ENCODE measurements around the gene HPS5.
"Not testable (repeated sequence)": the region's sequence is repeated elsewhere in the genome, so short reads cannot be mapped to it uniquely, and the experiment has no call there.

HPS5 gene

DNA sequence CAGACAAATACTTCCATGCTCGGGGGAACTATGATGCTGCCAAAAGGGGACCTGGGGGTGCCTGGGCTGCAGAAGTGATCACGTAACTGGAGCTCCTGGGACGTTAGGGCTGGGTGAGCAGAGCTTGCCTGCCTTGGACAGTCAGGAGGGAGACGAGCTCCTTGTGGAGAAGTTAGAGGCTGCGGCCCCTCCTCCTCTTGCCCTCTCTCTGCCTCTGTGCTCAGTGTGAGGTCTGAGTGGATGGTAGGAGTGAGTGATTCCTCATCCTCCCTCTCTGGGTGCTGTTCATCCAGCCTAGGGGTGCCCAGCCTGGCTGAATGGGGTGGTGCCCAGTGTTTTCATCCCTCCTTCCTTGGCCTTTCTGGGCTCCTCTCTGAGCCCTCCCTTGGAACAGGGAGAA, 52.7 kb downstream of the HPS5 start:
- not testable (repeated sequence) for DNase-seq

DNA sequence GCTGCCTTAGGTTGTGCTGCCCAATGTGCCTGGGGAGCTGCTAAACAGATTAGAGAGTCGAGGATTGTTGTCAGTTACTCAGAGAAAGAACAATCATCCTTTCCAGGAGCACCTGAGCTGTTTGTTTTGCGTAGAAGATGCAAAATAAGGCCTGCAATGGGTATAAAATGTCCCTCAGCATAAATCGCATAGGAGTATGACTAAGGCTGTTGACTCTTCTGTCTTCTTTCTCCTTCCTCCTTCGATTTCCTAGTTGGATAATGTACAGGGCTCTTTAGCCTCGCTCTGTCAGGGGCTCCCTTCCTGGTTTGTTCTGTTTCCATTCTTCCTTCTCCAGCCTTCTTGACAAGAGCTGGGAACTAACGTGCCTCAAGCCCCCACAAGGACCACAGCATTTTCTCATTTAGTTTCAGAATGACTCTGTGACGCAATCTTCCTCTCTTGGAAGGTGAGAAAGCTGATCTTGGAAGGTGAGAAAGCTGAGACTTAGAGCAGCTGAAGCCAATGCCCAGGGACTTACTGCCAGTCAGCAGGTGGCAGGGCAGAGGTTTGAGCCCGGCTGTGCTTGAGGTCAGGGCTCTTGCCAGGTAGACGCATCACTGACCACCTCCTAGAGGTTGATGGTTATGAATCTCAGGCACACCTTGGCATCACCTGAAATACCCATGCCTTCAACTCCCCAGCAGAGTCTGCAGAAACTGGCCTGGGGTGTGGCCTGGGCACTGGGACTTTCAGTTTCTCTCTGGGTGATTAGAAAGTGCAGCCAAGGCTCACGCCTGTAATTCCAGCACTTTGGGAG, 54.4 kb downstream of the HPS5 start:
- DNase-seq = not testable (repeated sequence)

DNA sequence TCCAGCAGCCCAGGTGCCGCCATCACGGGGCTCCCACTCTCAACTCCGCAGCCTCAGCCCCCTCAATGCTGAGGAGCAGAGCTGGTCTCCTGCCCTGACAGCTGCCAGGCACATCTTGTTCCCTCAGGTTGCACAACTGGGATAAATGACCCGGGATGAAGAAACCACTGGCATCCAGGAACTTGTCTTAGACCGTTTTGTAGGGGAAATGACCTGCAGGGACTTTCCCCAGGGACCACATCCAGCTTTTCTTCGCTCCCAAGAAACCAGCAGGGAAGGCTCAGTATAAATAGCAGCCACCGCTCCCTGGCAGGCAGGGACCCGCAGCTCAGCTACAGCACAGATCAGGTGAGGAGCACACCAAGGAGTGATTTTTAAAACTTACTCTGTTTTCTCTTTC, 56.0 kb downstream of the HPS5 start, which contains the start of gene SAA1:
SAA1 (plus strand) TSS at position 316 of the 400 bp plus-strand sequence. CDS start 624 bp downstream, outside the sequence.
- DNase-seq = no peak

DNA sequence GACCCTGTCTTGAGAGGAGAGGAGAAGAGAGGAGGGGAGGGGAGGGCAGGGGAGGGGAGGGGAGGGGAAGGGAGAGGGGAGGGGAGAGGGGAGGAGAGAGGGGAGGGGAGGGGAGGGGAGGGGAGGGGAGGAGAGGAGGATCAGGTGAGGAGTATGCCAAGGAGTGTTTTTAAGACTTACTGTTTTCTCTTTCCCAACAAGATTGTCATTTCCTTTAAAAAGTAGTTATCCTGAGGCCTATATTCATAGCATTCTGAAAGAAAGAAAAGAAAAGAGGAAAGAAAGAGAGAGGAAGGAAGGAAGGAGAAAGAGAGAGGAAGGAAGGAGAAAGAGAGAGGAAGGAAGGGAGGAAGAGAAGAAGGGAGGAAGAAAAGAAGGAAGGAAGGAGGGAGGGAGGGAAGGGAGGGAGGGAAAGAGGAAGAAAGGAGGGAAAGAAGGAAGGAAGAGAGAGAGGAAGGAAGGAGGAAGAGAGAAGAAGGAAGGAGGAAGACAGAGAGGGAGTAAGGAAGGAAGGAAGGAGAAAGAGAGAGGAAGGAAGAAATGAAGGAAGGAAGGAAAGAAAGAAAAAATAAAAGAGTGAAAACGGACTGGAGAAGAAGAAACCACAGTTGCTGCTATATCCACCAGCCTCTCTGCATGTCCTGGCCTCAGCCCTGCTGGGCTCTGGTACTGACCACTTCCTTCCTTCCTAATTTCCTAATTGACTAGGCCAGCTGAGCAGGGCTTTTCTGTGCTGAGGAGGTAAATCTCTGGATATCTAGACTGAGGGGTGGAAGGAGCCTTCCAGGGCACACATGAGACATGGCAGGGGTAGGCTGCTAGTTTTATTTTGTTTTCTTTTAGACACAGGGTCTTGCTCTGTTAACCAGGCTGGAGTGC, 57.0 kb downstream of the HPS5 start:
- DNase-seq = no peak

DNA sequence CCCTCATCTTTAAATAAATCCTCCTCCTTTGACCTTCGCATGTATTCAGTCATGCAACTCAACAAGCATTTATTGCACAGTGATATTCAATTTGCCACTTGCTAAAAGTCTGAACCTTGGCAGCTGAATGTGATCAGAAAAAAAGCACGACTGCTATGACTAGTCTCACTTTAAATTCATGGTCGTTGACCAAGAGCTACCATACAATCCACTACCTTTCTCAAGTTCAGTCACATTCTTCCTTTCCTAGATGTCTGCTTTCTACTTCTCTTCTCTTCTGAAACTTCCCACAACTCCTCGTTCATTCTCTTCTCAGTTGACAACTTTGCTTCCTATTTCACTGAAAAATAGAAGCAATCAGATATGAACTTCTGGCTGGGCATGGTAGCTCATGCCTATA, 57.9 kb downstream of the HPS5 start:
- DNase-seq = no peak

DNA sequence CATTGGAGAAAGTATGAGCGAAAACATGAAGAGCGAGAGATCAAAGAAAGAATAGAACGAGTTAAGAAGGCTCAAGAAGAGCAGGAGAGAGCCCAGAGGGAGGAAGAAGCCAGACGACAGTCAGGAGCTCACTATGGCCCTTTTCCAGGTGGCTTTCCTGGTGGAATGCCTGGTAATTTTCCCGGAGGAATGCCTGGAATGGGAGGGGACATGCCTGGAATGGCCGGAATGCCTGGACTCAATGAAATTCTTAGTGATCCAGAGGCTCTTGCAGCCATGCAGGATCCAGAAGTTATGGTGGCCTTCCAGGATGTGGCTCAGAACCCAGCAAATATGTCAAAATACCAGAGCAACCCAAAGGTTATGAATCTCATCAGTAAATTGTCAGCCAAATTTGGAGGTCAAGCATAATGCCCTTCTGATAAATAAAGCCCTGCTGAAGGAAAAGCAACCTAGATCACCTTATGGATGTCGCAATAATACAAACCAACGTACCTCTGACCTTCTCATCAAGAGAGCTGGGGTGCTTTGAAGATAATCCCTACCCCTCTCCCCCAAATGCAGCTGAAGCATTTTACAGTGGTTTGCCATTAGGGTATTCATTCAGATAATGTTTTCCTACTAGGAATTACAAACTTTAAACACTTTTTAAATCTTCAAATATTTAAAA, 59.1 kb downstream of the HPS5 start:
- DNase-seq = not testable (repeated sequence)

DNA sequence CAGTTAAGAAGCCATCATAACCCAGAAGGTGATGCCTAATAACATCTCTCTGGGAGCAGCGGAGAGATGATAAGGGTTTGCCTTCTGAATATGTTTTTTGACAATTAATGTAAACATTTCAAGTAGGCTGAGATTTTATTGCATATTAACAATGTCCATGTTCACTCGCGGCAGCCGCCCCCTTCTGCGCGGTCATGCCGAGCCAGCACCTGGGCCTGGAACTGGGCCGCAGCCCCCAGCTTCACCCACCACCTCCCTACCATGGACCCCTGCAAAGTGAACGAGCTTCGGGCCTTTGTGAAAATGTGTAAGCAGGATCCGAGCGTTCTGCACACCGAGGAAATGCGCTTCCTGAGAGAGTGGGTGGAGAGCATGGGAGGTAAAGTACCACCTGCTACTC, 60.2 kb downstream of the HPS5 start:
- DNase-seq = no peak

DNA sequence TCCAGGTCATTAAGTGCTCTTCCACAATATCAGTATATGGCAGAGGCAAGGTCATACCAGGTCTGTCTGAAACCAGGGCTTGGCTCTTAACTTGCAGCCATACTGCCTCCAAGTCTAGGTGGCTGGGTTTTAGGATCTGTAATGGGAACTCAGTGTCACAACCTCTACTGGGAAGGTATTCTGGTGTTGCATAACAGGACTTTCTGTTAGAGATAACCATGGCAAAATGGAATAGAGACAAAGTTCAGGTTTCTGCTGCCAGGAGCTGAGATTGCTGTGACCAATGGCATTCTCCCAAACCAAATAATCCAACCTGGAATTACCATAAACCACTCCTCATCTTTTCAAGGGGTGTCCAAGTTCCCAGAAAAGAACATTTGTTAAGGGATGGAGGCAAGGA, 62.7 kb downstream of the HPS5 start:
- DNase-seq = no peak

DNA sequence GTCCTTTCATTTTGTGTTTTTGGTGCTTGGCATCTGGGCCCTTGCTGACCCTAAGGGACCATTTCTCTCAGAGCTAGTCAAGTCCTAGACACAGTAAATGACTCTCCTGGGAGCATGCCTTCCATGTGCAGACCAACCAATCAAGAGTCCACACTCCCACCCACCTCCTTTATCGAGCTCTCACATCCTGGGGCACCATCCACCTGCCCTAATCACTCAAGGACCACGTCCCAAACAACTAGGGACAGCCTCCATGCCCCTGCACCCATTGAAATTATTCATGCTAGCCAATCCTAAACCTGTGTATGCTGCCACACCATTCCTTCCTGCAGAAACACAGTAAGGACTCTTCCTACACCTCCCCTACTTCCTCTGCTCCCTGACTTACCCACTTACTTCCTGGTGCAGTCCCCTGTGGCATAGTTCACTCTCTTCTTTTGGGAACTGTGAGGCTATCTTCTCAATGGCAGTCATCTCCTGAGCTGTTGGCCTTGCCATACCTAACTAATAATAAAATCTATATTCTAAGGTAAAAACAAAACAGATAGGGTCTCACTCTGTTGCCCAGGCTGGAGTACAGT, 67.1 kb downstream of the HPS5 start:
- DNase-seq = no peak

DNA sequence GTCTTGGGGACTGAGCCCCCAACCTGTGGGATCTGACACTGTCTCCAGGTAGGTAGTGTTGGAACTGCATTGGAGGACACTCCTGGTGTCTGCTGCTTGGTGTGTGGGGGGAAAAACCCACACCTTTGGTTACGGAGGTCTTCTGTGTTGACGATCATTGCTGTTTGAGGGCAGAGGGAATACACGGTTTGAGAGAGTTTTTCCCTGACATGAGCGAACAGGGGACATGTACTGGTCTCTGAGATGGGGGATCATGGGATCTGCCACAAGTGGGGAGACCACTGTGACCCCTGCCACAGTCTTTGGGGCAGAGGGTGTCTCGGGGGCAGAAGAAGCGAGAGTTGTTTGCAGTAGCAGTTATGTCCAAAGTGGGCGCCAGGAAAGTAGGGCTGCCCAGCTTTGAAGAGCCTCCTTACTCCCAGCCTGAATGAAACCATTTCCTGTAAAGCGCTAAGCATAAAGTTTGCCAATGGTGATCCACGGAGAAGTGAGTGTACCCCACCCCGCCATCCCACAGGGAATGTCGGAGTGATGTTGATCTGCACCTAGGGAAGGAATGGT, 68.1 kb downstream of the HPS5 start:
- DNase-seq = peak in 1 of 2 experiments; percentile 1

DNA sequence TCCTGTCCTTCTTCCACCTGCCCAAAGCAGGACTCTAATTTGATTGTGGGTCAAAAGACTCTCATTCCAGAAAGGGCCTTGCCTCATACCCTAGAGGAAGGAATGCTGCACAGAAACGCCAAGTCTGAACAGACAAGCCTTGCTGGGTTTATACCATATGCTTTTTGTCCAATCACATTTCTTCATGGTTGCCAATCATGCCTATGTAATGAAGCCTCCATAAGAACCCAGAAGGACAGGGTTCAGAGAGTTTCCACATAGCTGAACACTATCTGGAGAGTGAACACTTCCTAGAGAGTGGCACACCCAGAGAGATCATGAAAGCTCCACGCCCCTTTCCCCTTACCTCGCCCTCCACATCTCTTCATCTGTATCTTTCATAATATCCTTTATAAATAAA, 68.7 kb downstream of the HPS5 start:
- DNase-seq = no peak

DNA sequence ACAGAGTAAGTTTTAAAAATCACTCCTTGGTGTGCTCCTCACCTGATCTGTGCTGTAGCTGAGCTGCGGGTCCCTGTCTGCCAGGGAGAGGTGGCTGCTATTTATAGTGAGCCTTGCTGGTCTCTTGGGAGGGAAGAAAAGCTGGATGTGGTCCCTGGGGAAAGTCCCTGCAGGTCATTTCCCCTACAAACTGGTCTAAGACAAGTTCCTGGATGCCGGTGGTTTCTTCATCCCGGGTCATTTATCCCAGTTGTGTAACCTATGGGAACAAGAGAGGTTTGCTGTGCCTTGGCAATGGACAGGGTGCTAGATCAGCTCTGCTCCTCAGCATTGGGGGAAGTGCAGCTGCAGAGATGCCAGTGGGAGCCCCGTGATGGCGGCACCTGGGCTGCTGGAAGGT, 73.4 kb downstream of the HPS5 start, which contains the start of gene SAA2:
SAA2 (minus strand) TSS at position 108 of the 400 bp plus-strand sequence. CDS start 657 bp downstream, outside the sequence.
- no peak for DNase-seq

DNA sequence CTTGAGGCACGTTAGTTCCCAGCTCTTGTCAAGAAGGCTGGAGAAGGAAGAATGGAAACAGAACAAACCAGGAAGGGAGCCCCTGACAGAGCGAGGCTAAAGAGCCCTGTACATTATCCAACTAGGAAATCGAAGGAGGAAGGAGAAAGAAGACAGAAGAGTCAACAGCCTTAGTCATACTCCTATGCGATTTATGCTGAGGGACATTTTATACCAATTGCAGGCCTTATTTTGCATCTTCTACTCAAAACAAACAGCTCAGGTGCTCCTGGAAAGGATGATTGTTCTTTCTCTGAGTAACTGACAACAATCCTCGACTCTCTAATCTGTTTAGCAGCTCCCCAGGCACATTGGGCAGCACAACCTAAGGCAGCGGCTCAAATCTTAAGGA, 74.8 kb downstream of the HPS5 start:
- DNase-seq = not testable (repeated sequence)

DNA sequence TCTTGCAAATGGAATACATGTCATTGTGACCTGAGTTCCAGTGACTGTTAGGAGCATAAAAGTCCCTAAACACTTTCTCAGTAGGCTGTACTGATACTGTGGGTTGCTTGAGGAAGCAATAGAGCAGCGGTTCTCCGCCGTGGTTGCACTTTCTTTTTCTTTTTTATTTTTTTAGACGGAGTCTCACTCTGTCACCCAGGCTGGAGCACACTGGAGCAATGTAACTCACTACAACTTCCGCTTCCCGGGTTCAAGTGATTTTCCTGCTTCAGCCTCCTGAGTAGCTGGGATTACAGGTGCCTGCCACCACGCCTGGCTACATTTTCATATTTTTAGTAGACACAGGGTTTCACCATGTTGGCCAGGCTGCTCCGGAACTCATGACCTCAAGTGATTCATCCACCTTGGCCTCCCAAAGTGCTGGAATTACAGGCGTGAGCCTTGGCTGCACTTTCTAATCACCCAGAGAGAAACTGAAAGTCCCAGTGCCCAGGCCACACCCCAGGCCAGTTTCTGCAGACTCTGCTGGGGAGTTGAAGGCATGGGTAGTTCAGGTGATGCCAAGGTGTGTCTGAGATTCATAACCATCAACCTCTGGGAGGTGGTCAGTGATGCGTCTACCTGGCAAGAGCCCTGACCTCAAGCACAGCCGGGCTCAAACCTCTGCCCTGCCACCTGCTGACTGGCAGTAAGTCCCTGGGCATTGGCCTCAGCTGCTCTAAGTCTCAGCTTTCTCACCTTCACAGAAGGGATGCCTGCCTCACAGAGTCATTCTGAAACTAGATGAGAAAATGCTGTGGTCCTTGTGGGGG, 75.4 kb downstream of the HPS5 start:
- DNase-seq = peak; percentile 44 to 51

DNA sequence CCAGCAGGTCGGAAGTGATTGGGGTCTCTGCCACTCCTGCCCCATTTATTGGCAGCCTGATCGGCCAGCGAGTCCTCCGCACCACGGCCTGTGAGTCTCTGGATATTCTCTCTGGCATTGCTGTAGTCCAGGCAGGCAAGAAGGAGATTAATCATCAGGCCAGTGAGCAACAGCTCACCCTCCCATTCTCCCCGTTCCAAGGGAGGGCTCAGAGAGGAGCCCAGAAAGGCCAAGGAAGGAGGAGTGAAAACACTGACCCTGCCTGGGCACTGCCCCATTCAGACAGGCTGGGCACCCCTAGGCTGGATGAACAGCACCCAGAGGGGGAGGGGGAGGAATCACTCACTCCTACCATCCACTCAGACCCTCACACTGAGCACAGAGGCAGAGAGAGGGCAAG, 76.5 kb downstream of the HPS5 start:
- no peak for DNase-seq

DNA sequence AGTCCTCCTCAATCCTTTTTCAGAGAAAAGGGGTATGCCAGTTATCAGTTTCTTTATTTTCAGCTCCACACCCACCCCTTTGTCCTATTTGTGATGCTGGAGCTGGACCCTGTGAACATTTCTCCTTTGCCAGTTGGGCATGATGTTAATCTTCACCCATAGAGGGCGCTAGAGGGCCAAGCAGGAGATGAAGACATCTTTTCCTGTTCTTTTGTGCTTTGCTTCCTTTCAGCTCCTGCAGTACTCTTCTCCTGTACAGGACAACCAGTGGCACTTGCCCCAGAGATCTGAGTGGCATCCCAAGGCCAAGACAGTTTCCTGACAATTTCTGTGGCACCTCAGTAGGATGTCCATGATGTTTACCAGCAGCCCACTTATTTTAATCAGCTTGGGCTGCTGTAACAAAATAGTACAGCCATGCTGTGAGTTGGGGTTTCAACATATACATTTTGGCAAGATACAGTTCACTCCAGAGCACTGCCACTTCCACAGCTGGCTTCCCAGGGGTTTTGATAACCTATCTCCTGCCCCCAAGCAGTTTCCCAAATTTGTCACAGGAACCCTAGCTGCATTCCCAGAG, 78.1 kb downstream of the HPS5 start:
- peak; percentile 68 to 73 for DNase-seq

DNA sequence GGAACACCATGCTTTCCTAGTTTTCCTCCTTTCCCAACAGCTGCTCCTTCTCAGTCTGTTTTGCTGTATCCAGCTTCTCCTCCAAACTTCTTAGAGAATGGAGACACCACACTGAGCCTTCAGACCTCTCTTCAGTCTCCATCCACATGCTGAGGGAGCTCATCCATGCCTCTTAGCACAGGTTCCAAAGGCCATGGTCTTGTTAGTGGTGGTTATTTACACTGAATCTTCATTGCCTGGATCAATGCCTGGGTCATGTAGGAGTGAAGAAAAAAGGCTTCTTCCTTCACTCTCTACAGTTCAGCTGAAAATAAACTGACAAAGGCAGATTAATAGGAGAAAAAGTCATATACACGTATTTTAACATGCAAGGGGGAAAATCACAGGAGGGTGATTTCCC, 82.3 kb downstream of the HPS5 start:
- no peak for DNase-seq

DNA sequence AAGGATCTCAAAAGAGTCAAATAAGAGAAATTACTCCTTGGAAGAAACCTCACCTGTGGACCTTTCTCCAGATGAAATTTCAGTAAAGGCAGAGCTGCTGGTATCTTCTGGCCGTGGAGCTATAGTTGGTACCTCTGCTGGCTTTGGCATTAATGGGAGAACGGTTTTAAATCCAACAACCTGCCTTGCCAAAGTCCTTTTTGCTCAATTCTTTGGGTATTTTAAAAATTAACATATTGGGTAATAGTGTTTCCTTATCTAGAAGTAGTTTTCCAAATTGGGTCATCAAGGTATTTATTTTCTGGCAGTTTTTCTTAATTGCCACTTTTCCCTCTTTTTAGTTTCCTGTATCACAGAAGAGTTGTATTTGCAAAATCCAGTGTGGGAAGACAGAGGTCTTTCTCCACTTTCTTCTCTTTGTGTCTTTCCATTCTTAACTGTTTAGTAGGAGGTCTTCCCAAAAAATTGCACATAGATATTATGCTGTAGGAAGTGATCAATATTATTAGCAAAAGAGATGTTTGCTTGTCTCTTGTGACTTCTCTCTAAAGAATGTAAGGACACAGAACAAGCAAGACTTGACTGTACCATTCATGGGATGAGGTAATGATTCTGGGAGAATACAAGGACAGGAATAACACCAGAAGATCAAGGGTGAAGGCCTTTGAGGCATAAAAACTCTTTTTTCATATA, 85.1 kb downstream of the HPS5 start, which contains the start of gene SAA4:
SAA4 (minus strand) TSS at position 139 of the 693 bp plus-strand sequence. CDS start 876 bp downstream, outside the sequence.
- DNase-seq = no peak

DNA sequence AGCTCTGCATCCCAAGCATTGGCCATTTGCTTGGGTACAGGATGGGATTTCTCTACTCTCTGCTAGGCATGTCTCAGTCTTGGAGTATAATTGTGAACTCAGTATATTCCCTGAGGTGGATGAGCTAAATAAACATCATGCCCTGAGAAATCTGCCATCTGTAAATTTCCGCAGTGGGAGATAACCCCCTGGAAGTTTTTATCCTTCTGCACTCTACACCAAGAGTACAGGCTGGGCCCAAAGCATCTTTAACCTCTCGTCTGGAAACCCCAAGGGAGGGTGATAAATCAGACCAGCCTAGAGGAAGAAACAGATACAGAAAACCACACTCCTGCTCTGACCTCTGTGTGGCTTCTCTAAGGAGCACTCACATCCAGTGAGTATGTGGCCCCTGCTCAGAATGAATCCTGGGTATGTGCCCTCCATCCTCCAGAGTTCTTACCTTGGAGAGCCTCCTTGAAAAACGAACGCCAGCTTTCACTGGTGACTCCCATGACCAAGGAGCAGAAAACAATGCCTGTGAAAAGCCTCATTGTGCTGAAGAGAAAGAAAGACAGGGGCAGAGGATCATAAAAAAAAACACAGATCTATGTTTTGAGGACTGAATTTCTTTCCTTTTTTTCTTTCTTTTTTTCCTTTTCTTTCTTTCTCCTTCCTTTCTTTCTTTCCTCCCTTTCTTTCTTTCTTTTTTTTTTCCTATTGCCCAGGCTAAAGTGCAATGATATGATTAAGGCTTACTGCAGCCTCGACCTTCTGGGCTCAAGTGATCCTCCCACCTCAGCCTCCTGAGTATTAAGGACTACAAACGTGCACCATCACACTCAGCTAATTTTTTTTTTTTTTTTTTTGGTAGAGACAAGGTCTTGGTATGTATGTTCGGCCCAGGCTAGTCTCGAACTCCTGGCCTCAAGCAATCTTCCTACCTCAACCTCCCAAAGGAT, 86.3 kb downstream of the HPS5 start:
- DNase-seq = no peak

Data from activated T-cell treated with anti-CD3 and anti-CD28 coated beads, Interleukin-2, amount 50 U/mL, for 48 hours (primary cell).